GM21723 (cell line): Measurements from ENCODE around the gene GRWD1.

Source experiments
- ATAC-seq: cut with Tn5 transposase; IDR thresholded peaks from one replicate; pipeline ENCODE4 v1.9.1; 2021; ENCODE audit warnings: mild to moderate bottlenecking, moderate library complexity; ENCODE audit not compliant: unreplicated experiment

The GRWD1 gene

DNA sequence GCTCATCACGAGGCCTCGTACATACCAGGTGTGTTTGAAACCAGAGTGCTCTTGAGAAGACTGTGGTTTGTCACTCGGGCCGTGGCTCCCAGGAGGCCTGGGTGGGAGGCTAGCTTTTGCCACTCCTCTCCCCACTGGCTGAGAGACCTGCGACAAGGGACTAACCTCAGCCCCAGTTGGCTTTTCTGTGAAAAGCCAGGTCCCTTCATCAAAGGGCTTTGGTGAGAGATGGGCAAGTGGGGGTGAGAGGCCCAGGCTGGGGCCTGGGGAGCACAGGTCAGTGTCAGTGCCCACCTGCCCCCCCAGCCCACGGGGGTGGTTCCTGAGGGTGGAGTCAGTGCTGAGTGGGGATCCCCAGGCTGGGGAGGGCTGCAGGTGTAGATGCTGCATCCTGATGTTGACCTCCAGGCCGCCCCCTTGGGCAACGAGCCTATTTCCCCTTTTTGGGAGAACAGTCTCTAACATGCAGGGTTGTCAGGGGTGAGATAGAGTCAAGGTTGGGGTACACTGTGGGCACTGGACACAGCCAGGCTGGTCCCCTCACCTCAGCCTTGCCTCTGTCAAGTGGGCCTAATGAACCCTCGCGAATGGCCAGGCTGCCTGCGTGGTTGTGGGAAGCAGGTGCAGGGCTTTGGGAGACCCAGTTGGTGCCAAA is 10.3 kb downstream of the GRWD1 start:
- ATAC-seq: no peak

DNA sequence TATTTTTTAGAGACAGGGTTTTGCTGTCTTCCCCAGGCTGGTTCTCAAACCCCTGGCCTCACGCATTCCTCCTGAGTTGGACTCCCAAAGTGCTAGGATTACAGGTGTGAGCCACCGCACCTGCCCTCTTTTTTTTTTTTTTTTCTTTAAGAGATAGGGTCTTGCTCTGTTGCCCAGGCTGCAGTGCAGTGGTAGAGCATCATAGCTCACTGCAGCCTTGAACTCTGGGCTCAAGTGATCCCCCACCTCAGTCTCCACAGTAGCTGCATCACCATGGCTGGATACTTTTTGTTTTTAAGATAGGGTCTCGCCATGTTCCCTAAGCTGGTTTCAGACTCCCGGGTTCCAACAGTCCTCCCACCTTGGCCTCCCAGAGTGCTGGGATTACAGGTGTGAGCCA is 11.1 kb downstream of the GRWD1 start:
- no peak for ATAC-seq

DNA sequence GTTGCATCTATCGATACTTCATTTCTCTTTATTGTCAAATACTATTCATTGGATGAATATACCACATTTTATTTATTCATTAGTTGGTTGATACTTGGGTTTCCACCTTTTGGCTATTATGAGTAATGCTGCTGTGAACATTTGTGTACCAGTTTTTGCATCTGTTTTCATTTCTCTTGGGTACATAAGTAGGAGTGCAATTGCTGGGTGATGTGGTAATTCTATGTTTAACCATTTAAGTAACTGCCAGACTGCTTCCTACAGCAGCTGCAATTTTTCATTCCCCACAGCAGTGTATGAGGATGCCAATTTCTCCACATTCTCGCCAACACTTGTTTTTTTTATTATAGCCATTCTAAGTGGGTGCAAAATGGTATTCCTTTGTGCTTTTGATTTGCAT is 12.2 kb downstream of the GRWD1 start:
- no peak for ATAC-seq

DNA sequence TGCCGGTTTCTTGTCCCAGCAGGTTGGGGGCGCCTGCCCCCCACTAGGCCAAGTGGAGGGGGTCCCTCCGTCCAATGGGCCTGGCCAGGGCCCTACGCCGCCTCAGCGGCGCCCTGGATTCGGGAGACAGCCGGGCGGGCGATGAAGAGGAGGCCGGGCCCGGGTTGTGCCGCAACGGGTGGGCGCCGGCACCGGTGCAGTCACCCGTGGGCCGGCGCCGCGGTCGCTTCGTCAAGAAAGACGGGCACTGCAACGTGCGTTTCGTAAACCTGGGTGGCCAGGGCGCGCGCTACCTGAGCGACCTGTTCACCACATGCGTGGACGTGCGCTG is 15.8 kb downstream of the GRWD1 start:
- no peak for ATAC-seq

DNA sequence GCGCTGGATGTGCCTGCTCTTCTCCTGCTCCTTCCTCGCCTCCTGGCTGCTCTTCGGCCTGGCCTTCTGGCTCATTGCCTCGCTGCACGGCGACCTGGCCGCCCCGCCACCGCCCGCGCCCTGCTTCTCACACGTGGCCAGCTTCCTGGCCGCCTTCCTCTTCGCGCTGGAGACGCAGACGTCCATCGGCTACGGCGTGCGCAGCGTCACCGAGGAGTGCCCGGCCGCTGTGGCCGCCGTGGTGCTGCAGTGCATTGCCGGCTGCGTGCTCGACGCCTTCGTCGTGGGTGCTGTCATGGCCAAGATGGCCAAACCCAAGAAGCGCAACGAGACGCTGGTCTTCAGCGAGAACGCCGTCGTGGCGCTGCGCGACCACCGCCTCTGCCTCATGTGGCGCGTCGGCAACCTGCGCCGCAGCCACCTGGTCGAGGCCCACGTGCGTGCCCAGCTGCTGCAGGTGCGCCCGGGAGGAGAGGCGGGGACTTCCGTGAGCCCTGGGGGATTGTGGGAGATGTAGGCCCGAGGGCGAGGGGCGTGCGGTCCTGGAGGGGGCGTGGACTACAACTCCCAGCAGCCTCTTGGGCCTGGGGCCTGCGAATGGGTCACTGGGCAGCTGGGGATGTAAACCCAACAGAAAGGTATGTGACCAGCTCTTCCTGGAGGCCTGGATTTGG is 16.3 kb downstream of the GRWD1 start:
- ATAC-seq: no peak

DNA sequence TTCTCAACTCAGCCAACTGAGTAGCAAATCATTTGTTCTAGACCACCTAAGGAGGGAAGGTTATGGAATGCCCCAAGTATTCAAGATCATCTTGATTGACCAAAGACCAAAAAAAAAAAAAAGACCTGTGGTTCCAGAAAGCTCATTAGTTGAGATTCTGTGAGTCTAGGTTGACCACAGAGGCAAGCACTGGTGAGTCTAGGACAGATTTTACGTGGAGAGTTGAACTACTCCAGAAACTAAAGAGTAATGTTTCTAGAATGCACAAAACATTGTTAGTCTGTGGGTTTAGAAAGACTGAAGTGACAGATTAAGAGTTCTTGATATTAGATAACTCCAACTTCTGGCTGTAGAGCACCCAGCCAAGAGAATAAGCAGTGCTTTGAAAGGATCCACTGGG is 19.4 kb downstream of the GRWD1 start:
- no peak for ATAC-seq

DNA sequence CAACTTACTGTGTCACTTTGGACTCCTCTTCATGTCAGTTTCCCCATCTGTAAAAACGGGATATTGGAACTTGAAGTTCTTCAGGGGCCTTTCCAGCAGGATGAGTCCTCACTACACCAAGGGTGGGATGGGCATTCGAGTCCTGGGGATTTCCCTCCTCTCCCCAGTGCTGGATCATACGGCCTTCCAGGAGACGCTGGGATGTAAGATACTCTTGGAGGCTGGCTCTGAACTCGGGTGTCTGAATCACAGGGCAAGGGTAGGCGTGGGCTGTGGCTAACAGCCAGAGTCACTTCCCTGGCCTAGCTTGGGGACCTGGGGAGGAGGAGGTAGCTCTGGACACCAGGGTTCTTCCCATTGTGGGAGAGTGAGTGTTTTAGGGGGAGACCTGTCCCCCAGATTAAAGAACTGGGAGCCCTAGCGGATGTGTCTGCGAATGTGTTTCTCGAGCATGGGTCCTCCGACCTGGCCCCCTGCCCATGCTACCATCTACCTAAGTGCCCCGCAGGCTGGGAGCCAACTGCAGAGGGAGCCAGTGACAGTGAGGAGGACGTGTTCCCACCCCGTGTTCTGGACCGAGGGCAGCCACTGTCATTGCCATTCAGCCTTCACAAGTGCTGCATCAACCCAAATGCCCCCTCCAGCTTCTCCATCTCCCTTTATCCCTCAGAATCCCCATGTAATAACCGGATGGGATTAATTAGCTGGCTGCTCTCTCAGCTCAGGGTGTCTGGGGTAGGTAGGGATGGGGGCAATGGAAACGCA is 21.0 kb downstream of the GRWD1 start:
- ATAC-seq: no peak

DNA sequence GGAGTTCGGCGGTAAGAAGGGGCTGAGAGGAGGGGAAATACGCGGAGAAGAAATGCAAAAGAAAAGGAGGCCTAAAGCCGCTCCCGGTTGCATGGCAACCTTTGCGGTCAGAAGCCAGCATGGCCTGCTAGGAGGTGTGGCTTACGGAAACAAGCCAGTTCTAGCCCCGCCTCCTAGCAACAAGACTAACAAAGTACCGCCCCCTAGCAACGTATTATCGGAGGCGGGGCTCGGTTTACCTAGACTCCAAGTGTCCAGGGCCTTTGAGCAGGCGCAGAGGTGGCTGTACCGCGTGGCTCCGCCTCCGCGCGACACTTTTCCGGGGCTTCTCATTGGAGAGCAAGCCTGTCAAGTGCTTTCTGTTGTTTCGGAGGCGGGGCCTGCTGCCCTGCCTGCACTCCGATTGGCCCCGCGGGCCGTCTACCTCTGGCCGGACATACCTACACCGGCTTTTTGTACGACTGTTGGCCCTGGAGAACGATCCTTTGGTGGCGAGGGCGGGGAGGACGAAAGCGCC is 23.0 kb downstream of the GRWD1 start:
- ATAC-seq: peak; percentile 88

DNA sequence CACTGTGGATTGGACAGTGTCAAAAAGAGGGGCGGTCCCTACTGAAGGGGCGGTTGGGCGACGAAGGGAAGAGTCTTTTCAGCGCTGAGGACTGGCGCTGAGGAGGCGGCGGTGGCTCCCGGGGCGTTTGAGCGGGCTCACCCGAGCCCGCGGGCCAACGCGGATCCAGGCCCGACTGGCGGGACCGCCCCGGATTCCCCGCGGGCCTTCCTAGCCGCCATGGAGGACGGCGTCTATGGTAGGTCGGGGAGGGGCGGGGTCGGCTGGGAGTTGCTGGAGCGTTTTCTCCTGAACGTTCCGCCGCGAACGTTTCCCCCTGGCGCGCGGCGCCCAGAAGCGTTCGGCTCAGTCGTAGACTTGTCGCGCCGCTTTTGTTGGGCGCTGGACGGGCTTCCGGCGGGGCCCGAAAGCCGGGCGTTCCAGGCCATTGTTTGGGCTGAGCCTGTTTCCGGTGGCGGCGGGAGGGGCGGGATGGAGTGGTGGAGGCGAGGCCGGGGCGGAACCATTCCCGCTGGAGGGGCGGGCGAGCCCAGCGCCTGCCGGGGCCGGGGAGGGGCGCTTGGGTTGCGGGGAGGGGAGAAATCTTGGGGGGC is 23.6 kb downstream of the GRWD1 start, which contains the start of gene CYTH2:
Gene CYTH2, plus strand, starts transcription at position 81 of the 593 bp plus-strand sequence. Its CDS starts 139 bp downstream, at position 220.
- ATAC-seq: peak; percentile 17

DNA sequence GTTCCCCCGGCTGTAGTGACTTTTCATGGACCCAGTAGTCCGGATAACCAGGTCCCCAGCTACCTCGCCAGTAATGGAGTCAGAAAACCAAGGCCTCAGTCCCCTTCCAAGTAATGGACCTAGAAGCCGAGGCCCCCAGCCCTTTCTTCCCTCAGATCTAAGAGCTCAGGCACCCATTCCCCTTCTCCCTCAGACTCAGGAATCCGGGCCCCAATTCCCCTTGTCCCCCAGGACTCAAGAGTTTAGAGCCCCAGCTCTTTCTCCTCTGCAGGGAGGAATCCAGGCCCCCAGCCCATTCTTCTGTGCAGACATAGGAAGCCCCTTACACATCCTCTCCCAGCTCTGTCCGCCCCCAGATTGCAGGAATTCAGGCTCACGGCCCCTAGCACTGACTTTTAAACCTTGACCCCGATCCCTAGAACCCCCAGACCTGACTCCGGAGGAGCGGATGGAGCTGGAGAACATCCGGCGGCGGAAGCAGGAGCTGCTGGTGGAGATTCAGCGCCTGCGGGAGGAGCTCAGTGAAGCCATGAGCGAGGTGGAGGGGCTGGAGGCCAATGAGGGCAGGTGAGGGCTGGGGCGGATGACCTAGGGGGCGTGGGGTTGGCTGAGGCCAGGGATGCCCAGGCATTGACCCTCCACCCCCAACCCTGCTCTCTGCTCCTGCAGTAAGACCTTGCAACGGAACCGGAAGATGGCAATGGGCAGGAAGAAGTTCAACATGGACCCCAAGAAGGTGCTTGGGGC is 24.3 kb downstream of the GRWD1 start:
- ATAC-seq: no peak

DNA sequence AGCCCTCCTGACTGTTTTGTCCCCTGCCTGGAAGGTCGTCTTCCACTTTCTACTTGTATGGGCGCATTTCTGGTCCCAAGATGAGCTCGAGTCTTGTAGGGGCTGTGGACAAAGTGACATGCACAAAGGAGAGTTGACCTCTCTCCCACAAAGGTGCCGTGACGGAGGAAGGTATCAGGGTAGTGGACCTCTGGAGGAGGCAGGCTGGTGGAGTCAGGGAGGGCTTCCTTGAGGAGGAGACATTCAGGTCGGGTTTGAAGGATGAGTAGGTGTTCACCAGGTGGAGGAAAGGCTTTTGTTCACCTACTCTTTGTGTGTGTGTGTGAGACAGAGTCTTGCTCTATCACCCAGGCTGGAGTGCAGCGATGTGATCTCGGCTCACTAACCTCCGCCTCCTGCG is 25.1 kb downstream of the GRWD1 start:
- ATAC-seq: no peak

DNA sequence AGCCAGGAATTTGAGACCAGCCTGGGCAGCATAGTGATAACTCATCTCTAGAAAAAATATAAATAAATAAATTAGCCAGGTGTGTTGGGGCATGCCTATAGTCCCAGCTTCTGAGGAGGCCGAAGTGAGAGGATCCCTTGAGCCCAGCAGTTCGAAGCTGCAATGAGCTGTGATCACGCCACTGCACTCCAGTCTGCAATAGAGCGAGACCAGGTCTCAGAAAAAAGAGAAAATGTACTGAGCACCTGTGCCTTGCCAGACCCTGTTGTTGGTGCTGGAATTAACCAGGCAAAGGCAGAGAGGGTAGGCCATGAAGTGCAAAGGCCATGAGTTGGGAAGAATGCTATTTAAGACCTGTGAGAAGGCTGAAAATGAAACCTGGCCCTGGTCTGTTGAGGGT is 26.1 kb downstream of the GRWD1 start:
- ATAC-seq: no peak

DNA sequence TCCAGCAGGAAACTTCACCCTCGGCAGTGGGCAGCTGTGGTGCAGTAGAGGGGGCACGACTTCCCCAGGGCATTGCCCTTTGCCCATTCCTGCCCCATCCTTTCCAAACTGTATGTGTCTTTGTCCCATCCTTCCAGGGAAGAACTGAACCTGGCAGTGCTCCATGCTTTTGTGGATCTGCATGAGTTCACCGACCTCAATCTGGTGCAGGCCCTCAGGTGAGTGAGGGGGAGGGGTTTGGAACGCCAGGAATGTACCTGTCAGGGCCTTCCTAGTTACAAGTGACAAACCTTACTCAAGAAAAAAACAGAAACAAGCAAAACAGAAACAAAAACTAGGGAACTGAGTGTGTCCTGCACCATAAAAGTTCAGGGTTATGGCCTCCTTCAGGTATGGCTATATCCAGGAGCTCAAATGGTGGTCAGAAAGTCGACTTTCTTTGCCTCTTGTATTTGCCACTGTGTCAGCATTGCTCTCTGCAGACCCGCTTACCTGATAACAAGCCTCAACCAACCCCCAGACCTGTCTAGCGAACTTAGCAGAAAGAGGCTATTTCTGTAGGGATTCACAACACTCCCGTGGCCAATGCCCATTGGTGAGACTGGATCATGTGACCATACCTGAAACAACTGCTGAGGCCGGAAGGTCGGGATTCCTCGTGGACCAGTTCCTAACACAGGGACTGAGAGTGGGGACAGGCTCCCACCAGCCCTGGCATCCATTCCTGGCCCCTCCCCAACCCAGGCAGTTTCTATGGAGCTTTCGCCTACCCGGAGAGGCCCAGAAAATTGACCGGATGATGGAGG is 27.6 kb downstream of the GRWD1 start:
- no peak for ATAC-seq

DNA sequence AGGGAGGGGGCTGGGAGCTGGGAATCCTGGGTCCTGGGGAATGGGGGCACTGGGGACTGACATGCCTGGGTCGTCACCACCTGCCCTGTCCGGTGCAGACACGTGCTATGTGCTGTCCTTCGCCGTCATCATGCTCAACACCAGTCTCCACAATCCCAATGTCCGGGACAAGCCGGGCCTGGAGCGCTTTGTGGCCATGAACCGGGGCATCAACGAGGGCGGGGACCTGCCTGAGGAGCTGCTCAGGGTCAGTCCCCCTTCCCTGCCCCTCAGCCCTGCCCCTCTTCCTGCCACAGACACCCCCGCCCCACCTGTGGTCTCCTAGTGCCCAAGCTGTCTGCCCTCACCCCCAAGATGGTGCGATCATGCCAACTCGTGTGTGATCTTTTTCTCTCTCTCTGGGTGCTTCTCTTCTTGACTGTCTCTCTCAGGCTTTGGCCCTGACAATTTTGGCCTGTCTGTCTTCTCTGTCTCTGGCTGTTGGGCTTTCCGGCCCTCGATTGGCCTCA is 28.4 kb downstream of the GRWD1 start:
- ATAC-seq: no peak

DNA sequence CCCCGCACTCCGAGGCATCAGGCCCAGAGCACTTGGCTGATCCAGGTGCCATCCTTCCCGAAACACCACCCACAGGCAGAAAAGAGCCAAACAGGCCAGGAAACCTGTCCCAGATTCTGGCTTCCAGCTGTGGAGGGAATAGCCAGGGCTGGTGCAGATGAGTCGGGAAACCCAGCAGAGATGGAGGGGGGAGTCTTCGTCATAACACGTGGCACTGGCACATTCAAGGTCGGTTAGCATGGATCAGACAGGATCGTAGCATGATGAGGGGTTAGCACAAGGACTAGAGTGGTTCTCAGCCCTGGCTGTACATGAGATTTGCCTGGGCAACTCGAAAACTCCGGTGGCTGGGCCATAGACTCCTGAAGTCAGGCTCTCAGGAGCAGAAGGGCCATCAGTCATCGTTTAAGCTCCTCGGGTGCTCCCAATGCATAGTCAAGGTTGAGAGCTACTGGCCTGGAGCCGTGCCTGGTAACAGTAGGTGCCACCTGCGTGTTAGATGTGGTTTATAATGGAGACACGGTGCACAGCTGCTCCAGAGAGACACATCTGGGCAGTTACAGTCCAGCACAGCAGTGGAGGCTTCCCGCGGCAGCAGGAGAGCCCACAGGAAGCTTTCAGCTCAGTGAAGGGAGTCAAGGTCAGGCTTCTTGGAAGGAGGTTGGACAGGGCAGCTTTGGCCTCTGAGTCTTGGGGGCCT is 29.7 kb downstream of the GRWD1 start:
- no peak for ATAC-seq

DNA sequence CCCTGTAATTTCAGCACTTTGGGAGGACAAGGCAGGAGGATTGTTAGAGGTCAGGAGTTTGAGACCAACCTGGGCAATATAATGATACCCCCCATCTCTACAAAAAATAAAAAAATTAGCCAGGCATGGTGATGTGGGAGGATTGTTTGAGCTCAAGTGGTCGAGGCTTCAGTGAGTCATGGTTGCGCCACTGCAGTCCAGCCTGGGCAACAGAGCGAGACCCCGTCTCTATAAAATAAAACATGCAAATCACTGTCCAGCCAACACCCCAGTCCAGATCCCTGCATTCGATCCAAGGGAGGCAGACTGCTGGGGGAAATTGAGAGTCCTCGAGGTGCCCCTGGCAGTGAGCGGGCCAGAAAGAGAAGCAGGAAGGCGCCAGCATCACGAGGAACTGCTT is 30.4 kb downstream of the GRWD1 start:
- no peak for ATAC-seq

DNA sequence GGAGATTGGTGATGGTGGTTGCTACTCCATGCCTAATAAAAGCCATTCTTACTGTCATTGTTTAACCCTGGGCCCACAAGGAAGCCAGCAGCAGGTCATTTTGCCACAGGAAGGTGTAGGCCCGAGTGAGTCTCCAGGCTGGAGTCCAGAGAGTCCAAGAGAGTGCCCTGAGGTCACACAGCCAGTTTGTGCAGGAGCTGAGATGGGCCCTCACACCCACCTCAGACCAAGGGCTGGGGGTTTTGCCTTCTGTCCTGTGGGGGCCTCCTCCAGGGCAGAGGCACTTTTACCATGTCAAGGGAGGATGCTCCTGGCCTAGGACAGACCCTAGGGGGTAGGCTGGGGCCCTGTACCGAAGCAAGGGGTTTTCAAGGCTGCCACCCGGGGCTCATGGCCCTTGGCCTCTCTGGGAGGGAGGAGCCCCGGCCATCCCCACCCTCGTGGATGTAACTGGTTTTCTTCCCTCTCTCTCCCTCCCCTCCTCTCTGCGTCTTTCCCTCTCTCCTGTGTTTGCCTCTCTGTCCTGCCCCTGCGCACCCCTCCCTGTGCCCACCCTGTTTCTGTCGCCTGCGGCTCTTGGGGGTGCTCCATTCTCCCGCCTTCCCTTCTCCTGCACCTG is 31.4 kb downstream of the GRWD1 start:
- ATAC-seq: no peak

DNA sequence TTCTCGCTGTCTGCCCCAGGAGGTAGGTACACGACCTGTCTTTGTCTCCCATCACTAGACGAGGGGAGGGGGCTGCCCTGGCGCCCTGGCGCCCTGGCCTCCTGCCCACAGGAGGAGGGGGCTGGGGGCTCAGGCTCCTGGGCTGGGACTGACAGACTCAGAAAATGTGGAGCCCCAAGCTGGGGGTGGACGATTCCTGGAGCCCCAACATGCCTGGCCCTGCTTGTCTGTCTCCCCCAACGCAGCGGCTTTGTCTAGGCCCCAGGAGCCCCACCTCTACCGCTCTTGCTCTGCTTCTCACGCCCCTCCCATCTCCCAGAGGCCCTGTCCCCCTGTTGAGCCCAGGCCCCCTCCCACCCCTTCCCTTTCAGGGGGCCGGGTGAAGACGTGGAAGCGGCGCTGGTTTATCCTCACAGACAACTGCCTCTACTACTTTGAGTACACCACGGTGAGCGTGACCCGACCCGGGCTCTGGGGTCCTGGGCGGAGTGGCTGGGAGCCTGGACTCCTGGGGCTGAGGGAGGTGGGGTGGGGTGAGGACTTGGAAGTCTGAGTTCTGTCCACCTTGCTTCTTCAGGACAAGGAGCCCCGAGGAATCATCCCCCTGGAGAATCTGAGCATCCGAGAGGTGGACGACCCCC is 32.0 kb downstream of the GRWD1 start:
- ATAC-seq: no peak
